B cell (primary cell): ENCODE data around the gene BRF1. TPM values are rescaled to one million over a fixed set of nuclear protein-coding genes. Genes with fewer than 3 reads are reported as not detected.

Experiments
- ATAC-seq: fragments of 200-7000 bp; cut with Tn5 transposase; one replicate; pipeline ENCODE4 v1.10.0; 2021; ENCODE audit warnings: low read depth, mild to moderate bottlenecking, moderate number of reproducible peaks, moderate library complexity
- CTCF ChIA-PET: fragments of 350-600 bp; sonication (Branson Sonifier 250); formaldehyde crosslinking; loops from one replicate; lab custom pipeline; 2021; ENCODE audit warnings: antibody characterized with exemption, inconsistent platforms; lab: Charles Lee
- POLR2A ChIA-PET: fragments of 350-600 bp; sonication (Branson Sonifier 250); formaldehyde crosslinking; loops from one replicate; lab custom pipeline; 2021; ENCODE audit warnings: antibody characterized with exemption; lab: Charles Lee
- DNase-seq: peaks from one replicate; pipeline ENCODE4 v3.0.0; 2013
- H2AFZ ChIP-seq: 2 replicates; pipeline ENCODE4 v1.6.1; 2012; ENCODE audit warnings: mild to moderate bottlenecking, low read depth, low read length; ENCODE audit not compliant: insufficient read depth, poor library complexity, severe bottlenecking
- H3K27ac ChIP-seq, 2 donors: 1 replicate in 1 of 2; 2 replicates in 1 of 2; pipeline ENCODE4 v1.5.1; 2012 to 2013; ENCODE audit warnings: low read length in 2 of 2, mild to moderate bottlenecking in 2 of 2, moderate library complexity in 1 of 2
- H3K27me3 ChIP-seq, 4 experiments: fragments of 200-600 bp in 1 of 4; sonication (generic) in 1 of 4; replicated peaks in 1 of 4; 1 replicate in 2 of 4; 2 replicates in 2 of 4; pipeline versions ENCODE4 v1.6.1 to v1.7.0; 2013 to 2016; ENCODE audit warnings: low read length in 3 of 4, mild to moderate bottlenecking in 2 of 4, mixed read lengths in 1 of 4, moderate library complexity in 1 of 4; ENCODE audit not compliant: insufficient read depth in 4 of 4, control insufficient read depth in 3 of 4; ENCODE audit errors: control extremely low read depth in 1 of 4
- H3K36me3 ChIP-seq, 2 experiments: replicated peaks in 1 of 2; 1 replicate in 1 of 2; 2 replicates in 1 of 2; pipeline versions ENCODE4 v1.6.1 to v1.7.1; 2013; ENCODE audit warnings: low read length in 1 of 2; ENCODE audit not compliant: insufficient read depth in 2 of 2, control insufficient read depth in 1 of 2; ENCODE audit errors: control extremely low read depth in 1 of 2, extremely low read depth in 1 of 2
- H3K4me1 ChIP-seq, 2 donors: fragments of 200-600 bp in 1 of 2; sonication (generic) in 1 of 2; 1 replicate in 1 of 2; 2 replicates in 1 of 2; pipeline versions ENCODE4 v1.5.1 to v1.6.1; 2013 to 2017; ENCODE audit warnings: low read length in 2 of 2; ENCODE audit not compliant: control insufficient read depth in 2 of 2, insufficient read depth in 2 of 2
- H3K4me2 ChIP-seq: replicated peaks from 2 replicates; pipeline ENCODE3; 2012; ENCODE audit warnings: mild to moderate bottlenecking, low read depth, low read length; ENCODE audit not compliant: poor library complexity, severe bottlenecking
- H3K4me3 ChIP-seq, 5 experiments: fragments of 200-600 bp in 1 of 5; sonication (generic) in 1 of 5; 1 replicate in 3 of 5; 2 replicates in 2 of 5; pipeline versions ENCODE4 v1.5.1 to v1.7.0; 2011 to 2016; ENCODE audit warnings: low read length in 4 of 5, mild to moderate bottlenecking in 4 of 5, low read depth in 2 of 5, control low read depth in 1 of 5, moderate library complexity in 1 of 5; ENCODE audit not compliant: insufficient read depth in 1 of 5; ENCODE audit errors: control extremely low read depth in 1 of 5, extremely low read depth in 1 of 5
- H3K79me2 ChIP-seq: fragments of 200-600 bp; sonication (generic); one replicate; pipeline ENCODE4 v1.6.0; 2016; ENCODE audit warnings: low read length; ENCODE audit not compliant: control insufficient read depth, insufficient read depth
- H3K9ac ChIP-seq: fragments of 200-600 bp; sonication (generic); 2 replicates; pipeline ENCODE4 v1.6.1; 2017; ENCODE audit warnings: mild to moderate bottlenecking, low read length, moderate library complexity
- H3K9me3 ChIP-seq, 3 donors: one replicate each; pipeline versions ENCODE4 v1.6.1 to v1.7.1; 2013; ENCODE audit warnings: low read length in 2 of 3; ENCODE audit not compliant: control insufficient read depth in 2 of 3, insufficient read depth in 1 of 3; ENCODE audit errors: control extremely low read depth in 1 of 3
- H4K20me1 ChIP-seq: 2 replicates; pipeline ENCODE4 v1.6.0; 2012; ENCODE audit warnings: mild to moderate bottlenecking, low read length; ENCODE audit not compliant: insufficient read depth, control insufficient read depth, poor library complexity, severe bottlenecking
- H3K27ac Mint-ChIP-seq: one replicate; pipeline ENCODE4 v1.8.0; 2021; ENCODE audit warnings: mixed read lengths
- H3K27me3 Mint-ChIP-seq: one replicate; pipeline ENCODE4 v1.8.0; 2021; ENCODE audit warnings: mixed read lengths
- H3K4me1 Mint-ChIP-seq: one replicate; pipeline ENCODE4 v1.8.0; 2021; ENCODE audit warnings: mixed read lengths
- H3K4me3 Mint-ChIP-seq: one replicate; pipeline ENCODE4 v1.8.0; 2021; ENCODE audit warnings: mixed read lengths
- H3K9me3 Mint-ChIP-seq: one replicate; pipeline ENCODE4 v1.8.0; 2022; ENCODE audit warnings: mixed read lengths; ENCODE audit not compliant: insufficient read depth
- CTCF ChIP-seq: fragments of 200-600 bp; IDR thresholded peaks from one replicate; pipeline ENCODE4 v1.8.0; 2022; ENCODE audit warnings: antibody characterized with exemption, mild to moderate bottlenecking
- EZH2 ChIP-seq: IDR thresholded peaks from 2 replicates; pipeline ENCODE4 v1.6.1; 2012; ENCODE audit warnings: borderline replicate concordance, low read depth, mild to moderate bottlenecking, moderate library complexity, low read length; ENCODE audit not compliant: insufficient read depth, poor library complexity, severe bottlenecking
- WGBS: methylation state at CpG from one replicate; pipeline ENCODE4 v1.1.5; 2013; ENCODE audit warnings: missing lambda C conversion rate; ENCODE audit not compliant: insufficient coverage; 5-methylcytosine and 5-hydroxymethylcytosine counted together
- intact Hi-C: fragments of 100-400 bp; cut with micrococcal nuclease; formaldehyde crosslinking; loops from one replicate; pipeline ENCODE4 v1.10.0; 2022
- polyA plus RNA-seq: library from polyadenylated mRNA; depleted of rRNA; stranded (reverse); fragments of >200 nt; gene quantifications from 2 replicates; pipeline ENCODE4 v1.2.3, GENCODE V29; 2012
- total RNA-seq, 2 donors: library from RNA; stranded (reverse); fragments of 120-200 nt in 1 of 2; gene quantifications; 1 replicate in 1 of 2; 2 replicates in 1 of 2; pipeline versions ENCODE4 v1.2.3 to v1.2.4, GENCODE V29; 2013 to 2022

BRF1 gene
- total and polyA plus RNA-seq, 2 donors (not counting 1 experiment from before 2014, with no cell fraction given), result 24.5 to 55.8 TPM

DNA sequence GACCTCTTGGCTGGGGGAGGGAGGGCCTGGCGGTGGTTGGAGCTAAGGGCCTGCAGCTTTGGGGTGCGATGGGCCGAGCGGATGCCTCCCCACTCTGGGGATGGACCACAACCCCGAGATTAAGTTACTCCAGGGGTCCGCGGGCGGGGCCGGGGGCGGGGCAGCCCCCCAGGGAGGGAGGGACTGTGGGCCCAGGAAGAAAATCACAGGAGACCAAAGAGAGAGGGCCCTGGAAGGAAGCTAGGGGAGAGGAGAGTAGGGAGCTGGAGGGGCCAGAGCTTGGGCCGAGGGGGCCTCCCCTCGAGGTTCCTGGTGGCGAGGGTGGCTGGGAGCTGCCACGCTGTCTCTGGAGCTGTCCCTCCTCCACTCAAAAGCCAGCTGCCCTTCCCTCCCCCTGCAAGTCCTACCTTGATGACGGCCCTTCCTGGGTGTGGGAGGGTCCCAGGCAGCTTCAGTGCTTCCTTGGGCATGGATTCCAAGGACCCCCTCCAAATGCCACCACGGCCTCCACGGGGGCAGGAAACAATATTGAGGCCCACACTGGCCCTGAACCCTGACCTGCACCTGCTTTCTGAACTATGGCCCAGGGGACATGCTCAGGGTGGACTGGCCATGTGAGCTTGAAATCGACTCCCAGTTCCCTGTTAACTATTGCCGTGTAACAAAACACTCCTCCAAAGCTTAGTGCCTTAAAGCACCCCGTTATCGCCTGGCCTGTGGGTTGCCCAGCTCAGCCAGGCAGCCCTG, 119.1 kb downstream of the BRF1 start:
- Histone ChIP-seq H3K27me3 (peaks cover 0 to 8% (median 0%) of the 10 kb centered on the region in 4 experiments), H3K79me2 (peaks cover 5% of the 10 kb centered on the region), H4K20me1 (peaks cover 18% of the 10 kb centered on the region), H3K9ac (peak overlapping the region; percentile 37), H2AFZ (peak overlapping the region; percentile 46), H3K4me1 (peaks cover 9 to 16% of the 10 kb centered on the region in 2 donors), H3K27ac (no peak overlapping the region), H3K36me3 (no peaks in the 10 kb centered on the region), H3K4me2 (peak overlapping the region; percentile 97), H3K9me3 (peaks cover 0 to 3% (median 0%) of the 10 kb centered on the region in 3 donors), H3K4me3 (peak overlapping the region in 2 of 5 experiments; percentile 33 to 35)
- ChIA-PET CTCF (interaction anchor here (0.6 to 1.4 kb wide), 3 partner anchors 9 to 119 kb away, joined by 3 to 4 read pairs (median 3); partner anchors contain the start of gene BRF1), POLR2A (no interaction called here)
- peaks cover 12% of the 10 kb centered on the region for H3K4me1 Mint-ChIP-seq
- intact Hi-C loops, result loop anchor here (5.0 kb wide), 1 partner anchor 354 kb away; no protein-coding TSS in a partner anchor
- H3K27me3 Mint-ChIP-seq, result no peaks in the 10 kb centered on the region
- DNase-seq (peak; percentile 33), ATAC-seq (no peak)
- H3K4me3 Mint-ChIP-seq, result peak overlapping the region; percentile 68
- H3K27ac Mint-ChIP-seq, result peak overlapping the region; percentile 59
- H3K9me3 Mint-ChIP-seq, result no peaks in the 10 kb centered on the region
- 53% methylated on average over 10 of the region's 21 CpGs for WGBS
- TF ChIP-seq EZH2, result no peak

DNA sequence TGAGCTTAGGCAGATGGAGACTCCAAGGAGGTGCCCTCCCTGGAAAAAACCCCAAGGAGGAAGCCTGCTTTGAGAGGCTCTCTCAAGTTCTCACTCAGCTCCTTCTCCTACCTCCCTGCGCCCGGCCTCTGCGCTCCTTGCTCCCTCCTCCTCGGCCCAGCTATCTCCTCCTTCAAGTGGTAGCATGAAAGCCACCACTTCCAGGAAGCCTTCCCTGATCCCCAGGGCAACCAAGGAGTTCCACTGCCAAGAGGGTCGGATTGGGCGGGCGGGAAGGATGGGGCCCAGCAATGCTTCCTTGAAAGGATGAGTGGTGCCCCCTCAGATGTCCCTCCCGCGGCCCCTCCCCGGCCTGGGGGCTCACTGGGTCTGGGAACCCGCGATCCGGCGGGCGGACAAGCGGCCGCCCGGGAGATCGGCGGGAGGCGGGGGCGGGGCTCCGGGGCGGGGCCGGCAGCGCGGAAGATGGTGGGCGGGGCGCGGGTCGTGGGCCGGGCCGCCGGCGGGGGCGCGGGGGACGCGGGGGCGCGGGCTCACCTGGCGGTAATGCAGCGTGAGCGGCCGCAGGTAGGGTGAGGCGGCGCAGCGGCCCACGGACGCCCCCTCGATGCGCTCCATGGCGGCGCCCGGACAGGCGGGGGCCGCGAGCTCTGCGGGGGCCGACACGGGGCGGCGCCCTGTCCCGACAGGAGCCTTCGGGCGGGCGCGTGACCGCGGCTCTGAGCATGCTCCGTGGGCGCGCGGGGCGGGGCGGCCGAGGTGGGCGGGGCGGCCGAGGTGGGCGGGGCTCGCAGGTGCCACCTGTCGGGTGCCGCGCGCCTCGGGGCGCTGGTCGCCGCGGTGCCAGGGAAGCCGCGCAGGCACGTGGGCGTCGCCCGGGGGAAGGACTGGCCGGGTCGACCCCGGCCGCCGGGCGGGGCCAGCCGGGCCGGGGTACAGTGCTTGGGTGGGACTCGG, 119.9 kb downstream of the BRF1 start, which contains the start of gene NUDT14:
Gene NUDT14 (minus strand): TSS at position 721 of the 957 bp plus-strand sequence. CDS start 103 bp downstream, at position 618.
- peak within 1 kb of the TSS; percentile 84 for H3K4me3 Mint-ChIP-seq
- peaks cover 0 to 3% (median 0%) of the 10 kb centered on the region in 3 donors for H3K9me3 ChIP-seq
- ChIA-PET CTCF (interaction anchor here (0.7 to 1.4 kb wide), 4 partner anchors 8 to 170 kb away, joined by 3 to 4 read pairs (median 3); partner anchors contain the start of gene BRF1), POLR2A (no interaction called here)
- peaks cover 18% of the 10 kb centered on the region for H4K20me1 ChIP-seq
- peak within 1 kb of the TSS; percentile 97 for H3K4me2 ChIP-seq
- H3K79me2 ChIP-seq, result peaks cover 5% of the 10 kb centered on the region
- H3K27ac ChIP-seq, result no peak within 1 kb of the TSS
- under 1% methylated on average over 101 of the region's 106 CpGs for WGBS
- peaks cover 0 to 8% (median 0%) of the 10 kb centered on the region in 4 experiments for H3K27me3 ChIP-seq
- H3K4me3 ChIP-seq, result peak within 1 kb of the TSS in 4 of 5 experiments; percentile 37 to 65 (median 53)
- H3K36me3 ChIP-seq, result no peaks in the 10 kb centered on the region
- no peaks in the 10 kb centered on the region for H3K27me3 Mint-ChIP-seq
- H3K4me1 ChIP-seq, result peaks cover 9 to 21% of the 10 kb centered on the region in 2 donors
- H3K27ac Mint-ChIP-seq, result peak within 1 kb of the TSS; percentile 61
- peak within 1 kb of the TSS; percentile 61 for H3K9ac ChIP-seq
- no peaks in the 10 kb centered on the region for H3K9me3 Mint-ChIP-seq
- DNase-seq (peak; percentile 92), ATAC-seq (peak; percentile 92)
- intact Hi-C loops, result loop anchor here (5.0 kb wide), 1 partner anchor 354 kb away; no protein-coding TSS in a partner anchor
- no peak for TF ChIP-seq CTCF
- peak within 1 kb of the TSS; percentile 75 for H2AFZ ChIP-seq
- peaks cover 12% of the 10 kb centered on the region for H3K4me1 Mint-ChIP-seq
